ENCODE data around the gene KCNK4. TPM values are rescaled to one million over a fixed set of nuclear protein-coding genes. Genes with fewer than 3 reads are reported as not detected.

The KCNK4 gene
- total RNA-seq, 1 donor: not detected

- no peak for TF ChIP-seq CTCF (IDR thresholded peaks at IDR 0.05; ENCODE audit: insufficient read depth, low read depth, low read length)
- peak; percentile 24 for DNase-seq (ENCODE audit: low read depth)
- peak overlapping the region; percentile 38 for H3K4me3 ChIP-seq (ENCODE audit: low read depth, low read length)
Measured at GRCh38 chr11:64298966-64299846, 8.1 kb downstream of the KCNK4 start.

DNA sequence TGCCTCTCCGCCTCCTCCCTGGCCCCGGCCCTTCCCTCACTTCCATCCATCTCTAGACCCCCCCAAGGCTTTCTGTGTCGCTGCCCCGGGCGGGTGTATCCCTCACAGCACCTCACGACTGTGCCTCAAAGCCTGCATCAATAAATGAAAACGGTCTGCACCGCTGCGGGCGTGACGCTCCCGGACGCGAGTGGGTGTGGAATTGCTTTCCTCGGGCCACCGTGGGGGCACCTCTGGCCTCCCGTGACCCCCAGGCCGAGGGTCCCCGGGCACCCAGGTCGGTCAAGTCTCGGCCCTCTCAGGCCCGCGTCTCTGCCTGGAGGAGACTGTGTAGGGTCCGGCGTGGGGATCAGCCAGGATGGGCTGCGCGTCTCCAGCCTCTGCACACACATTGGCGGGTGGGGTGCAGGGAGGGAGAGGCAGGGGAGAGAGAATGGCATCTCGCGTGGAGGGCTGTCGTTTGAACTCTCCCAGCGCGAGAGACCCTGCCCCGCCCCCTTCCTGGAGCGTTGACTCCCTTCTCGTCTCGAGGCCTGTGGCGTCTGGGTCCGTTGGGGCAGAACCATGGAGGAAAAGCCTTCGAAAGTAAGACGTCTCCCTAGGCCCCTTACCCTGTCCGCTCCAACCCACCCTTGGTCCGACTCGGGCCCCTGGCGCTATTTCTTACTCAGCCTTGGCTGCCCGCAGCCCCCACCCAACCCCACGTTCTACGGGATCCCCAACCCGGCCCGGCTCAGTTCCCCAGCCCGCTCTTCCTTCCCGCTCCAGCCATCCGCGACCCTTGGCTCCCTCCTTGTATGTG lies 8.9 kb downstream of the KCNK4 start, which contains the start of gene CATSPERZ:
CATSPERZ (plus strand) TSS at position 512 of the 802 bp plus-strand sequence; CDS start at position 565, 53 bp downstream.
- H3K4me3 ChIP-seq (ENCODE audit: low read depth, low read length): peak within 1 kb of the TSS; percentile 49
- no peak for DNase-seq (ENCODE audit: low read depth)
- no peak for TF ChIP-seq CTCF (IDR thresholded peaks at IDR 0.05; ENCODE audit: insufficient read depth, low read depth, low read length)

DNA sequence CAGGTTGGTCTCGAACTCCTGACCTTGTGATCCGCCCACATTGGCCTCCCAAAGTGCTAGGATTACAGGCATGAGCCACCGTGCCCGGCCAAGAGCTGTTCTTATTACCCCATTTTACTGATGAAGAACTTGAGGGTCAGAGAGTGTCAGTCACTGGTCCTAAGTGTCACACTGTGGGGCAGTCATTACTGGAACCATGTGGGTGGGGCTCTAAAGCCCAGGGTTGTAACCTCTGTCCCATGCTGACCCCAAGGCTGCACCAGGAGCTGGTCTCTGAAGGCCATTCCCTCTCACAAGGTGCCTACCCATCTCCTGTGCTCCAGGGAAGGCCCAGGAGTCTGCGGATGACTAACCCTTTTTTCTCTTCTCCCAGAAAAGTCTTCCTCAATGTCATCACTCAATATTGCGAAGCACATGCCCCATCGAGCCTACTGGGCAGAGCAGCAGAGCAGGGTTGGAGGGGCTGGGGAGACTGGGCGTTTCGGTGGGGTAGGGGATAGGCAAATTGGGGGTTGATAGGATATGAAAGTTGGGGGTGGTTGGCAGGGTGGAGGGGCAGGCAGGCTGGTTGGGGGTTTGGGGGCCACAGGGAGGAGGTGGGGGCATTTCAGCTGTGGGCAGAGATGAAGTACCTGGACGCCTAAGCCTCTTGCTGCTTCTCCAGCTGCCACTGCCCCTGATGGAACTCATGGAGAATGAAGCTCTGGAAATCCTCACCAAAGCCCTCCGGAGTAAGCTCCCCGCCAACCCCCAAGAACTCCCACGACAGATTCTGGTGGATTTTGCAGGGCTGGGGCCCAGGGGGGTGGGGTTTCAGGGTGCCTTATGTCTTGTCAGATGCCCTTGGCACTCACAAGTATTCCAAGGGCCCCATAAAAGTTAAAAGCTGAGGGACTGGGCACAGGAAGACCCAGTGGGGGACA lies 12.3 kb downstream of the KCNK4 start:
- H3K4me3 ChIP-seq (ENCODE audit: low read depth, low read length): no peak overlapping the region
- DNase-seq (ENCODE audit: low read depth): no peak
- TF ChIP-seq CTCF (IDR thresholded peaks at IDR 0.05; ENCODE audit: insufficient read depth, low read depth, low read length): no peak

GRCh38 chr11:64304032-64304315 lies 12.9 kb downstream of the KCNK4 start:
- no peak overlapping the region for H3K4me3 ChIP-seq (ENCODE audit: low read depth, low read length)
- no peak for DNase-seq (ENCODE audit: low read depth)
- TF ChIP-seq CTCF (IDR thresholded peaks at IDR 0.05; ENCODE audit: insufficient read depth, low read depth, low read length): no peak

GRCh38 chr11:64304316-64305072 lies 13.4 kb downstream of the KCNK4 start:
- peak overlapping the region; percentile 70 for H3K4me3 ChIP-seq (ENCODE audit: low read depth, low read length)
- TF ChIP-seq CTCF (IDR thresholded peaks at IDR 0.05; ENCODE audit: insufficient read depth, low read depth, low read length): peak; percentile 87
- peak; percentile 92 for DNase-seq (ENCODE audit: low read depth)

Measured in fibroblast of villous mesenchyme (primary cell).